HUES64 (cell line): Measurements from ENCODE around the gene SLC2A6.

Experiments
- H3K27ac ChIP-seq: 2 replicates; pipeline ENCODE4 v1.7.0; 2013; ENCODE audit warnings: low read depth, low read length, inconsistent platforms
- H3K27me3 ChIP-seq: 2 replicates; pipeline ENCODE4 v1.6.1; 2013; ENCODE audit warnings: mild to moderate bottlenecking, low read length; ENCODE audit not compliant: insufficient read depth
- H3K36me3 ChIP-seq: 2 replicates; pipeline ENCODE4 v1.6.1; 2013; ENCODE audit warnings: mild to moderate bottlenecking, low read length; ENCODE audit not compliant: insufficient read depth
- H3K4me1 ChIP-seq: 2 replicates; pipeline ENCODE4 v1.6.1; 2013; ENCODE audit warnings: mild to moderate bottlenecking, low read length, moderate library complexity; ENCODE audit not compliant: insufficient read depth
- H3K4me3 ChIP-seq: 2 replicates; pipeline ENCODE4 v1.5.1; 2013; ENCODE audit warnings: mild to moderate bottlenecking, low read length, moderate library complexity
- H3K9ac ChIP-seq: 2 replicates; pipeline ENCODE4 v1.6.1; 2013; ENCODE audit warnings: mild to moderate bottlenecking, low read depth, low read length
- H3K9me3 ChIP-seq: 2 replicates; pipeline ENCODE4 v1.6.1; 2013; ENCODE audit warnings: low read depth, low read length; ENCODE audit not compliant: insufficient read depth
- WGBS: fragments of 150-250, 120-280 bp; methylation state at CpG from one replicate; pipeline ENCODE4 v1.1.7; 2013; ENCODE audit warnings: missing lambda C conversion rate; 5-methylcytosine and 5-hydroxymethylcytosine counted together

SLC2A6 gene

DNA sequence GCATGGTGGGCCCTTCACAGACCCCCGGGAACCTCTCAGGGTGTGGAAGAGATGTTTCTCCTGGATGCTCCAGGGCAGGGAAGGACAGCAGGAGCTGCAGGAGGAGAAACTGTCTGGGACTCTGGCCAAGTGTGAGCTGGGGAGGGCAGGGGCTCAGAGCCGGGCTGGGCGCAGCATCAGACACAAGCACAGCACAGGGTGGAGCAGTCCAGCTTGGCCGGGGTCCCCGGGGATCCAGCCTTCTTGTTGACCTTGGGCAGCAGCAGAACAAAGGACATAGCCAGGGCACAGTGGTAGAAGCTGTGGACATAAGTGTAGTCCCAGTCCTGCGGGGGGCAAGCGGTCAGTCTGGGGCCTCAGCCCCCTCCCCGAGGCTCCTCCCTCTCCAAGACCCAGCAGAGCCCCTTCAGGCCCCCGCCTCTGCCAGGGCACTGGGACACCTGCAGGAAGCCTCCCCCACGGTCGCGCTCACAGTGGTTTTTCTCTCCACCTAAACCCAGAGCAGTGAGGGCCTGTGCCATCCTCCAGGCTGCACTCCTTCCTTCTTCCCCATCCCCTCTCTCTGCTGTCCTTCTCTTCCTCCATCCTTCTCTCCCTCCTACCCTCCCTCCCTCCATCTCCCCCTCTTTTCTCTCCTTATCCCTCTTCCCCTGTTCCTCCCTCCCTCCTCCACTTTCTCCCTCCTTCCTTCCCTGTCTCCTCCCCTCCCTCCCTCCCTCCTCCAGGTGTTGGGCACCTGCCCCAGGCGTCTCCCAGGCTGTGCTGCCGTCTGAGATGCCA lies 35.8 kb upstream of the SLC2A6 start:
- no peaks in the 10 kb centered on the region for H3K27me3 ChIP-seq
- H3K36me3 ChIP-seq, result no peaks in the 10 kb centered on the region
- 90% methylated on average over 14 of the region's 14 CpGs for WGBS

DNA sequence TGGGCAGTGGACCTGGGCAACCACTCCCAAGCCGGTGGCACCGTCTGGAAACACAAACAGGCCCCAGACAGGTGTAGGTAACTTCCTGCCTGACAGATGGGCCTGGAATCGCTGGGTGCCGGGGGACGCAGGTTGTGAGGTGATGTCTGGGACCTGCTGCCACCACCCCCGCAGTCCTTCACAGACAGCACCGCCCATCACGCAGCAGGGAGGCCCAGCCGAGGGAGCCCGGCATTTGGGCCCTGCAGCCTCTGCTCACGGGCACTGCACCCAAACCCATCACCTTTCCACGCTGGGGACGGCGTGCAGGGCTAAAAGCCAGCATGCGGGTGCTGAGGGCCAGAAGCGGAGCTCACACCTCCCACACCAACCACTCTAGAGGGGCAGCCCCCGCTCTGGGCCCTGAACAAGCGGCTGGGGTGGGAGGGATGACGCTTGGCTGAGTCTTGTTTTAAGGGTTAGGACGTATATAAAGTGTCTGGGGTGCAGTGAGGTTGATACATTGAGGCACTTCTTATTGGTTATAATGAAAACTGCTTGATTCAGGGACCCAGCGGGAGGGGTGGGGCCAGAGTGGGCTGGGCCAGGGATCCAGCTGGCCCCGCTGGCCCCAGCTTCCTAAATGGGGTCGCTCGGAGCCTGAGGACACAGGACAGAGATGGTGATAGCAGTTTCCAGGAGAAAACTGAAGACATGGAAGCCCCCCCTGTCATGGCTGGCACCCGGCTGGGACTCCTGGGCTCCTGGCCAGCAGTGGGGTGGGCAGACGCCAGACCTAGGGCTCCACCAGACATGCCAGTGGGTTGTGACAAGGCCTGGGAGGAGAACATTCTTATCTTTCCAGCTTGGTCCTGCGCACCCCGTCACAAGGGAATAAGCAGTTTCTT lies 34.6 kb upstream of the SLC2A6 start:
- no peak overlapping the region for H3K4me3 ChIP-seq
- H3K9ac ChIP-seq, result no peak overlapping the region
- no peak overlapping the region for H3K27ac ChIP-seq
- peaks cover 12% of the 10 kb centered on the region for H3K4me1 ChIP-seq
- H3K36me3 ChIP-seq, result no peaks in the 10 kb centered on the region
- H3K9me3 ChIP-seq, result no peaks in the 10 kb centered on the region
- 89% methylated on average over 28 of the region's 28 CpGs for WGBS
- H3K27me3 ChIP-seq, result no peaks in the 10 kb centered on the region

More for the DNA sequence above, 35.8 kb upstream of the SLC2A6 start:
- Histone ChIP-seq H3K9ac (no peak overlapping the region), H3K27ac (no peak overlapping the region), H3K4me3 (no peak overlapping the region), H3K4me1 (peaks cover 4% of the 10 kb centered on the region; the same call in 1 of the 2 replicates), H3K9me3 (no peaks in the 10 kb centered on the region)

DNA sequence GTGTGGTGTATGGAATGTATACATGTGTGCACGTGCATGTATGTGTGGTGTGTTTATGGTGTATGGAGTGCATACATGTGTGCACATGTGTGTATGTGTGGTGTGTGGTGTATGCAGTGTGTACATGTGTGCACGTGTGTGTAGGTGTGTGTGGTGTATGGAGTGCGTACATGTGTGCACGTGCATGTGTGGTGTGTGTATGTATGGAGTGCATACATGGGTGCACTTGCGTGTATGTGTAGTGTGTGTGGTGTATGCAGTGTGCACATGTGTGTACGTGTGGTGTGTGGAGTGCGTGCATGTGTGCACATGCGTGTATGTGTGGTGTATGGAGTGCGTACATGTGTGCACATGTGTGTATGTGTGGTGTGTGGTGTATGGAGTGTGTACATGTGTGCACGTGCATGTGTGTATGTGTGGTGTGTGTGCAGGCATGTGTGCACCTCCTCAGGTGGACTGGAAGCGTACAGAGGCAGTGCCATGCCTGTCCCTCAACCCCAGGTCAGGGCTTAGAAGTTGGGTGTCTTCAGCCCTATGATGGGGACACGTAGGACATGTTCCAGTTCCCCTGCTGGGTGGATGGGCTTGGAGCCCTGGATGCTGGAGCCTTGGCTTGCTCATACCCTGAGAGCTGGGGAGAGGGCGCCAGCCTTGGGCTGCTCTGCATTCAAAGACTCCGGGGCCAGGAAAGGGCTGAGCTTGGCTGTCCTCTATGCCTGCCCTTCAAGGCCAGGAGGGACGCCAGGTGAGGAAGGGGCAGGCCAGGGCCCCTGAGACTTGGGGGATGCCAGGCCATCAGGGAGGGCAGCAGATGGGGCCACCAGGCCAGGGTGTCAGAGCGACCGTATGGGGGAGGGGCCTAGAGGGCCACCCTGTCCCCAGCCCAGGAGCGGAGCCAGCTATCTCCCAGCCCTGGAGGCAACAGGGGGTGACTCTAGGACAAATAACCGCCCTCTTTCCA lies 33.6 kb upstream of the SLC2A6 start:
- 88% methylated on average over 19 of the region's 19 CpGs for WGBS
- no peaks in the 10 kb centered on the region for H3K27me3 ChIP-seq

DNA sequence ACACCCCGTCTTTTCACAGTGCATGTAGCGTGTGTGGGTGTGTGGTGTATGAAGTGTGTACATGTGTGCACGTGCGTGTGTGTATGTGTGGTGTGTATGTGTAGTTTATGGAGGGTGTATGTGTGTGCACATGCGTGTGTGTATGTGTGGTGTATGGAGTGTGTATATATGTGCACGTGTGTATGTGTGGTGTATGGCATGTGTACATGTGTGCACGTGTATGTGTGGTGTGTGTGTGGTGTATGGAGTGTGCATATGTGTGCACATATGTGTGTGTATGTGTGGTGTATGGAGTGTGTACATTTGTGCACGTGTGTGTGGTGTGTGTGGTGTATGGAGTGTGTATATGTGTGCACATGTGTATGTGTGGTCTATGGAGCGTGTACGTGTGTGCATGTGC lies 32.7 kb upstream of the SLC2A6 start:
- no peak overlapping the region for H3K9ac ChIP-seq
- no peak overlapping the region for H3K4me3 ChIP-seq
- H3K27ac ChIP-seq, result no peak overlapping the region
- 88% methylated on average over 10 of the region's 10 CpGs for WGBS
- H3K36me3 ChIP-seq, result no peaks in the 10 kb centered on the region
- H3K9me3 ChIP-seq, result no peaks in the 10 kb centered on the region
- no peaks in the 10 kb centered on the region for H3K27me3 ChIP-seq
- H3K4me1 ChIP-seq, result peaks cover 12% of the 10 kb centered on the region

More for the DNA sequence above, 33.6 kb upstream of the SLC2A6 start:
- Histone ChIP-seq H3K27ac (no peak overlapping the region), H3K4me3 (no peak overlapping the region), H3K9me3 (no peaks in the 10 kb centered on the region), H3K4me1 (peaks cover 12% of the 10 kb centered on the region), H3K36me3 (no peaks in the 10 kb centered on the region), H3K9ac (no peak overlapping the region)

DNA sequence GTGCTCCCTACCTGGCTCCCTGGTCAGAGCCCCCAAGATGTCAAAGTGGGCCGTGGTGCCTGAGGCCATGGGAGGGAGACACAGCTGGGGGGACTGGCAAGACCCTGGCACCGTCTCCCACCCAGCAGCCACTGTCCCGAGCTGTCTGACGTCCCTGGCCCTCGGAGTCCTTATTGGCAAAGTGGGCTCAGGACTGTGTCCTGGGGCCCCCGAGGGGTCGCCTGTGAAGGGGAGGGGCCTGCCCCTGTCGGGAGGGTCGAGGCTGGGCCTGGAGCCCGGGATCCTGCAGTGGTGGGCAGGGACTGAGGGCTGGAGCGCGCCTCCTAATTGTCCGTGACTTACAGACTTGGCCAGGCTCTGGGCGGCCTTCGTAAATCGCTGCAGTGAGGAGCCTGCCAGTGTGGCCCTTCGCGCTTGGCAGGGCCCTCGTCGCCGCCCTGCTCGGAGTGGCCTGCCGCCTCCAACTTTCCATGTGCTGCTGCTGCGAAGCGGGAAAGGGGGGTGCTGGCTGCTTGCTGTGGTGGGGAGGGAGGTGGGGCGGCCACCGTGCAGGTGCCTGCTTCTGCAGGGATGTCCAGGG lies 32.1 kb upstream of the SLC2A6 start:
- H3K27me3 ChIP-seq, result no peaks in the 10 kb centered on the region
- peaks cover 12% of the 10 kb centered on the region for H3K4me1 ChIP-seq
- H3K4me3 ChIP-seq, result no peak overlapping the region
- H3K36me3 ChIP-seq, result no peaks in the 10 kb centered on the region
- no peak overlapping the region for H3K27ac ChIP-seq
- no peak overlapping the region for H3K9ac ChIP-seq
- 92% methylated on average over 27 of the region's 27 CpGs for WGBS
- H3K9me3 ChIP-seq, result no peaks in the 10 kb centered on the region

DNA sequence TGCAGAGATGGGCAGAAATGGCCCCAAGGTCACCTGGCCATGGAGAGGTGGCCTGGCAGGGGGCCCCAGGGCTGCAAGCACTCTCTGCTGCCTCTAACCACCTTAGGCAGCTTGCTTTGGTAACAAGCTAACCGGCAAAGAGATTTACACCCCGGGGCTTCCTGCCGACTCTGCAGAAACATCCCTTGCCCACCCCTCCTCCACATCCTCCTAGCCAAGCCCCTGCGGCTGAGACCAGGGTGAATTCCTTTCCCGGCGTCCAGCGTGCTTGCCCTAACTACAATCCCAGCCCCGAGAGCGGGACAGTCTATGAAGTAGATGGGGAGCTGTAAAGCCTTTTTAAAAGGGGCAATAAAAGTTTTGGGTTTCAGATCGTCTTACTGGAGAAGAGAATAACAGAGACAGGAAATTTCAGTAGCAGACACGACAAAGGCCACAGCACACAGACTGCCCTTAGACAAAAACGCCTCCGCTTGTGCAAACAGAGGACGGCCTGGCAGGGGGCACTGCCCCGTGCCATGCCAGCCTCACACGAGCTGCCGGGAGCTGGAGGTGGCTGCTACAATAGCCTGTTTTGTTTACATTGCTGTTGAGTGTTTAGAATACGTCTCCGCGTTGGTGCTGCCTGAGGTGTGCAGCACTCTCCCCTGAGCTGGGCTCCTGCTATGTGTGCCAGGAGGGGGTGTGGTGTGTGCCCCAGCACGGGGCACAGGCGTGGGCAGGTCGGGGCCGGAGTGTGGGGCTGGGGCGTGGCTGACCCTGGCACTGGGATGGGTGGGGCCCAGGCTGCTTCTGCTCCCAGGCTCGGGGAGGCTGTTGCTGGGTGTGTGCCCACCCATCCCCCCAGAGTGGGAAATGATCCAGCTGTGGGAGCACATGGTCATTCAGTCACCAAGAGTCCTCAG lies 30.5 kb upstream of the SLC2A6 start:
- peak overlapping the region; percentile 18; the same call in 1 of the 2 replicates for H3K4me3 ChIP-seq
- peaks cover 12% of the 10 kb centered on the region for H3K4me1 ChIP-seq
- WGBS, result 19% methylated on average over 26 of the region's 26 CpGs
- H3K36me3 ChIP-seq, result no peaks in the 10 kb centered on the region
- H3K9ac ChIP-seq, result no peak overlapping the region
- H3K27ac ChIP-seq, result peak overlapping the region; percentile 43; the same call in 1 of the 2 replicates
- no peaks in the 10 kb centered on the region for H3K9me3 ChIP-seq
- no peaks in the 10 kb centered on the region for H3K27me3 ChIP-seq

DNA sequence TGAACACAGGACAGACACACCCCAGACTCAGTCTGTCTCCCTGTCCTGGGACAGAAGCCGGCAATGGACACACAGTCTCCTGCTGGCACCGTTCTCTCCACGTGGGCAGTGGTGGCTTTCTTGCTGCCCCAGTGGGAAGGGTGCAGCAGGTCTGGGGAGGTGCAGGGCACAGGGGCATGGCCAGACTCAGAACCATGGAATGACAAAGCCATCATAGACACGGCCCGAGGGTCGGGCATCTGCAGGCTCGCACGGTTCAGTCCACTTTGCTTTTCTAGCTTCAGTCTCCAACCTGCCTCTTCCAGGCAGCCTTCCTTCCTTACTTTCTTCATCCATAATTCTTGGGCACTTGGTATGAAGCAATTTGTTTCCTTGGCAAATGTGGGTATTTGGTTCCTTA lies 29.1 kb upstream of the SLC2A6 start:
- no peaks in the 10 kb centered on the region for H3K27me3 ChIP-seq
- no peak overlapping the region for H3K9ac ChIP-seq
- peaks cover 12% of the 10 kb centered on the region for H3K4me1 ChIP-seq
- WGBS, result 93% methylated on average over 8 of the region's 8 CpGs
- H3K4me3 ChIP-seq, result no peak overlapping the region
- no peaks in the 10 kb centered on the region for H3K36me3 ChIP-seq
- no peak overlapping the region for H3K27ac ChIP-seq
- H3K9me3 ChIP-seq, result no peaks in the 10 kb centered on the region

DNA sequence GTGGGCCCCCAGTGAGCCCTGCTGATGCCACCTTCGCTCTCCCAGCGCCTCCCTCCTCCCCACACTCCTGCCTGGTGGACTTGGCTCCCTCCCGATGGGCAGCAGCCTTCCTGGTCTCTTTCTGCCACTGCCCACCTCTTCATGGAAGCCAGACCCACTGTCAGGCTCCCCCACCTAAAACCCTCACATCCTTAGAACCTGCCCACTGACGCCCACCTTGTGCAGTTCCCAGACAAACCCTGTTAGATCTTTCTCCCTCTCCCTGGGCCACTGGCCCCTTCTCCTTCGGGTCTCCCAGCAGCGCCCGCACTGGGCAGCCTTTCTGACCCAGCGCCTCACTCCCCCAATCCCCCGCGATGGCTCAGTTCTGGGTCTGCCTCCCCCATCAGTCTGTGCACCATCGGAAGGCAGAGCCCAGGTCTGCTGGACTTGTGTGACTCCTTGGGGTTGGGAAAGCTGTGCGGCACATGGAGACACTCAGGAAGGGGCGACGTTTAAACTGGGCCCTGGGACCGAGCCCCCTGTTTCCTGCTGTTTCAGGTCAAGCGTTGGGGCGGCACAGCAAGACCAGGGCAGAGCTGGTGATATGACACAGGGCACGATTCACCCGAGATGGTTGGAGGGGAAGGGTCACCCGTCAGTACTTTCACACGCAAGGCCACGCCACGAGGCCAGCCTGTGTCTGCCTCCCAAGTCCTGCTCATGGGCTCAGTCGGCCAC lies 28.5 kb upstream of the SLC2A6 start:
- H3K4me3 ChIP-seq, result no peak overlapping the region
- H3K27me3 ChIP-seq, result no peaks in the 10 kb centered on the region
- H3K27ac ChIP-seq, result no peak overlapping the region
- H3K36me3 ChIP-seq, result no peaks in the 10 kb centered on the region
- WGBS, result 92% methylated on average over 24 of the region's 24 CpGs
- H3K9me3 ChIP-seq, result peaks cover 3% of the 10 kb centered on the region; the same call in 1 of the 2 replicates
- peaks cover 12% of the 10 kb centered on the region for H3K4me1 ChIP-seq
- no peak overlapping the region for H3K9ac ChIP-seq

DNA sequence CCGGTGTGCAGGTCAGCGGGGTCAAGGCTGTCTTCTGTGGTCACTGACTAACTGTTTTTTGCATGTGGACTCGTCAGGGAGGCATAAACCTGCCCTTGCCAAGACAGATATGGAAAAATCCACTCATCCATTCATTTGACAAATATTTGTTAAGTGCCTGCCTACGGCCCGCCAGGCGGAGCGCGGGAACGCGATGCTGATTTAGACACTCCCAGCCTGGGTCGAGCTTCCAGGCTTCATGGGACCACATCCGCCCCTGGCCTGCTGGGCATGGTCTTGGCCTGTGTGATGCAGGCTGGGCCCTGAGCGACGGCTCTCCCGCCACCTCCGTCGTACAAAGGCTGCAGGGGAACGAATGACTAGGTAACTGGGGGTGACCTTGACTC lies 27.7 kb upstream of the SLC2A6 start:
- no peak overlapping the region for H3K27ac ChIP-seq
- H3K9me3 ChIP-seq, result peaks cover 9% of the 10 kb centered on the region
- no peaks in the 10 kb centered on the region for H3K36me3 ChIP-seq
- H3K9ac ChIP-seq, result no peak overlapping the region
- no peak overlapping the region for H3K4me3 ChIP-seq
- H3K4me1 ChIP-seq, result peaks cover 12% of the 10 kb centered on the region
- H3K27me3 ChIP-seq, result no peaks in the 10 kb centered on the region
- WGBS, result 93% methylated on average over 18 of the region's 18 CpGs
